ENCODE measurements around the gene ZNG1A.

DNA sequence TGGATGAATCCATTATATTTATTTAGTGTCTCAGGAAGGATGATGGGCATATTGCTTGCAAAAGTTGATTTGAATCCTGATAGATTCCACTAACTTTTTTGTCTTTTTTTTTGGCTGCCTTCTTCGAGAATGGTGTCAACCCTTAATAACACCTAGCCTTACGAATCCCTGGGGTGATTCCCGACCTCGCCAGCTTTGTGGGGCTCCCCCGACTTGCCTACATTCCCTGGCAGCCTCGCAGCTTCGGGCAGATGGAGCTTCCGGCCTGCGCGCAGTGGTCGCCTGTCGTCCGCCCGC is 35.4 kb upstream of the ZNG1A start:
- TF ChIP-seq ZNF384 (IDR thresholded peaks at IDR 0.05) (no peak), ARNT (IDR thresholded peaks at IDR 0.05) (no peak), SP1 (IDR thresholded peaks at IDR 0.05) (no peak), FOXM1 (IDR thresholded peaks at IDR 0.05; ENCODE audit: borderline replicate concordance) (no peak), TARDBP (IDR thresholded peaks at IDR 0.05) (no peak), BHLHE40 (IDR thresholded peaks at IDR 0.05; ENCODE audit: borderline replicate concordance) (no peak), ELF4 (IDR thresholded peaks at IDR 0.05) (no peak), FOXK2 (IDR thresholded peaks at IDR 0.05) (no peak), SUZ12 (IDR thresholded peaks at IDR 0.05) (no peak)

Data from HEK293T (cell line).